C4-2B (cell line): ENCODE data around the gene SNX8.

Experiments used
- CTCF ChIP-seq: fragments of 450-650 bp; conservative IDR thresholded peaks from 2 replicates; pipeline ENCODE4 v1.5.1; 2017; ENCODE audit warnings: mild to moderate bottlenecking
- ZFX ChIP-seq: fragments of 450-650 bp; IDR thresholded peaks from 2 replicates; pipeline ENCODE4 v1.6.1; 2017

GRCh38 chr7:2314209-2314955, at the start of gene SNX8:
- TF ChIP-seq CTCF (no peak), ZFX (no peak)
